Endothelial cell of umbilical vein (primary cell): ENCODE results near the gene MICALL2. TPM values are rescaled to one million over a fixed set of nuclear protein-coding genes. Genes with fewer than 3 reads are reported as not detected.

ENCODE experiments used
- BruUV-seq: library from RNA; stranded (reverse); fragments of 400-500 nt; replicated peaks from 2 replicates; lab custom pipeline; 2021; lab: Mats Ljungman, UMichigan
- CTCF ChIA-PET: fragments of 300-600, 350-600 bp; sonication (Branson Sonifier 250); formaldehyde crosslinking; loops from one replicate; lab custom pipeline; 2021; ENCODE audit warnings: antibody characterized with exemption, inconsistent platforms; lab: Charles Lee
- POLR2A ChIA-PET: fragments of 300-600, 350-600 bp; sonication (Branson Sonifier 250); formaldehyde crosslinking; loops from one replicate; lab custom pipeline; 2021; ENCODE audit warnings: antibody characterized with exemption, inconsistent platforms; lab: Charles Lee
- DNase-seq: peaks from one replicate; pipeline ENCODE4 v3.0.0-alpha.2; 2011; ENCODE audit warnings: low read depth, low spot score
- FAIRE-seq: peaks from 2 replicates; lab custom pipeline; 2011; peaks lifted over from hg19 to GRCh38; lab: Jason Lieb, UNC
- H2AFZ ChIP-seq: 2 replicates; pipeline ENCODE4 v1.6.0; 2012; ENCODE audit warnings: low read depth, low read length, control low read depth, inconsistent platforms
- H3K27ac ChIP-seq: 2 replicates; pipeline ENCODE4 v1.5.1; 2011; ENCODE audit warnings: low read depth, mild to moderate bottlenecking, control low read depth, low read length, moderate library complexity; ENCODE audit not compliant: insufficient read depth
- H3K27me3 ChIP-seq, 2 experiments: 2 replicates each; pipeline versions ENCODE4 v1.6.0 to v1.6.1; 2011; ENCODE audit warnings: low read length in 2 of 2, mixed read lengths in 1 of 2; ENCODE audit not compliant: control insufficient read depth in 2 of 2, insufficient read depth in 2 of 2
- H3K36me3 ChIP-seq, 2 experiments: 2 replicates in 1 of 2; 3 replicates in 1 of 2; pipeline ENCODE4 v1.5.1; 2011; ENCODE audit warnings: low read length in 2 of 2, mild to moderate bottlenecking in 1 of 2, moderate library complexity in 1 of 2; ENCODE audit not compliant: control insufficient read depth in 2 of 2, insufficient read depth in 2 of 2; ENCODE audit errors: extremely low read depth in 1 of 2
- H3K4me1 ChIP-seq: 3 replicates; pipeline ENCODE4 v1.5.1; 2011; ENCODE audit warnings: mild to moderate bottlenecking, low read length; ENCODE audit not compliant: control insufficient read depth, insufficient read depth; ENCODE audit errors: extremely low read depth
- H3K4me2 ChIP-seq: 2 replicates; pipeline ENCODE4 v1.6.1; 2011; ENCODE audit warnings: low read length, control low read depth, mixed read lengths; ENCODE audit not compliant: insufficient read depth
- H3K4me3 ChIP-seq, 3 experiments: fragments of 200-600 bp in 1 of 3; sonication (generic), shearing (Covaris generic) in 1 of 3; replicated peaks in 1 of 3; 2 replicates each; pipeline ENCODE4 v1.5.1; 2011 to 2016; ENCODE audit warnings: control low read depth in 3 of 3, low read length in 3 of 3, mild to moderate bottlenecking in 2 of 3, inconsistent platforms in 1 of 3, low read depth in 1 of 3, moderate library complexity in 1 of 3; ENCODE audit not compliant: insufficient read depth in 1 of 3
- H3K79me2 ChIP-seq: 2 replicates; pipeline ENCODE4 v1.6.0; 2012; ENCODE audit warnings: low read length, inconsistent platforms; ENCODE audit not compliant: control insufficient read depth, insufficient read depth
- H3K9ac ChIP-seq: replicated peaks from 2 replicates; pipeline ENCODE3; 2011; ENCODE audit warnings: low read length, control low read depth; ENCODE audit not compliant: insufficient read depth; ENCODE audit errors: extremely low read depth
- H3K9me1 ChIP-seq: replicated peaks from 3 replicates; pipeline ENCODE4 v1.6.0; 2011; ENCODE audit warnings: mild to moderate bottlenecking, low read length; ENCODE audit not compliant: control insufficient read depth, insufficient read depth; ENCODE audit errors: extremely low read depth
- H3K9me3 ChIP-seq: replicated peaks from 2 replicates; pipeline ENCODE4 v1.5.1; 2012; ENCODE audit warnings: low read length, inconsistent platforms; ENCODE audit not compliant: control insufficient read depth, insufficient read depth
- H4K20me1 ChIP-seq: replicated peaks from 2 replicates; pipeline ENCODE3; 2011; ENCODE audit warnings: mild to moderate bottlenecking, low read length; ENCODE audit not compliant: control insufficient read depth, insufficient read depth; ENCODE audit errors: extremely low read depth
- CTCF ChIP-seq, 2 donors: IDR thresholded peaks; 1 replicate in 1 of 2; 2 replicates in 1 of 2; pipeline ENCODE4 v1.5.1; 2011; ENCODE audit warnings: low read length in 2 of 2, mild to moderate bottlenecking in 2 of 2, moderate library complexity in 2 of 2, control low read depth in 1 of 2, inconsistent platforms in 1 of 2, low read depth in 1 of 2; ENCODE audit not compliant: insufficient read depth in 1 of 2; ENCODE audit errors: extremely low read depth in 1 of 2
- EZH2 ChIP-seq: IDR thresholded peaks from 2 replicates; pipeline ENCODE4 v1.6.1; 2012; ENCODE audit warnings: borderline replicate concordance, low read depth, mild to moderate bottlenecking, moderate library complexity, low read length, inconsistent platforms; ENCODE audit not compliant: severe bottlenecking
- FOS ChIP-seq: IDR thresholded peaks from 2 replicates; pipeline ENCODE4 v1.6.1; 2011; ENCODE audit warnings: mild to moderate bottlenecking, low read length, moderate library complexity, borderline replicate concordance; ENCODE audit not compliant: insufficient read depth
- JUN ChIP-seq: IDR thresholded peaks from 2 replicates; pipeline ENCODE4 v1.6.1; 2011; ENCODE audit warnings: borderline replicate concordance, low read depth; ENCODE audit not compliant: insufficient read length, insufficient read depth
- MYC ChIP-seq: IDR thresholded peaks from one replicate; pipeline ENCODE4 v1.6.1; 2011; ENCODE audit warnings: mild to moderate bottlenecking, low read depth, low read length
- POLR2A ChIP-seq: IDR thresholded peaks from 2 replicates; pipeline ENCODE4 v1.6.1; 2012; ENCODE audit warnings: low read depth, mild to moderate bottlenecking, control low read depth, low read length
- POLR2AphosphoS5 ChIP-seq: IDR thresholded peaks from 2 replicates; pipeline ENCODE4 v1.6.1; 2012; ENCODE audit warnings: low read depth, mild to moderate bottlenecking, control low read depth, low read length, moderate library complexity; ENCODE audit not compliant: insufficient read depth
- dilution Hi-C: fragments of 300-500 bp; cut with MboI; formaldehyde crosslinking; loops from one replicate; pipeline ENCODE4 v1.15.0; 2019; ENCODE audit warnings: low sequenced_read_pairs; ENCODE audit not compliant: extremely low pct_ligation_motif_present
- intact Hi-C: fragments of 100-400 bp; cut with micrococcal nuclease; formaldehyde crosslinking; loops from one replicate; pipeline ENCODE4 v1.10.0; 2022
- polyA plus RNA-seq, 4 experiments: library from polyadenylated mRNA; depleted of rRNA in 3 of 4; stranded (reverse) in 3 of 4; unstranded in 1 of 4; fragments of >200 nt; gene quantifications; 2 replicates each; pipeline versions ENCODE4 v1.2.1 to v1.2.3, GENCODE V29; 2011 to 2012; ENCODE audit warnings: missing spikeins in 1 of 4
- total RNA-seq: library from RNA; stranded (reverse); gene quantifications from 2 replicates; pipeline ENCODE4 v1.2.3, GENCODE V29; 2021

MICALL2 gene
- total and polyA plus RNA-seq, 2 donors (not counting 3 experiments of a cell fraction or from before 2014, with no cell fraction given): 29.8 to 46.3 TPM

GRCh38 chr7:1468203-1468602, 8.9 kb upstream of the MICALL2 start:
- Histone ChIP-seq H3K4me2 (no peak overlapping the region), H3K4me1 (no peaks in the 10 kb centered on the region), H3K9me1 (no peaks in the 10 kb centered on the region), H3K9ac (no peak overlapping the region), H4K20me1 (no peaks in the 10 kb centered on the region), H3K36me3 (peaks cover 6 to 26% of the 10 kb centered on the region in 2 experiments), H3K27me3 (no peaks in the 10 kb centered on the region), H3K9me3 (no peaks in the 10 kb centered on the region), H3K79me2 (no peaks in the 10 kb centered on the region), H3K27ac (no peak overlapping the region), H2AFZ (no peak overlapping the region), H3K4me3 (no peak overlapping the region)
- intact Hi-C loops (no loop called here), dilution Hi-C loops (no loop called here)
- ChIA-PET CTCF (no interaction called here), POLR2A (no interaction called here)
- FAIRE-seq (no peak), DNase-seq (no peak)
- BruUV-seq: no TSS peak
- TF ChIP-seq FOS: no peak
- no peak for TF ChIP-seq POLR2AphosphoS5
- TF ChIP-seq MYC: no peak
- no peak for TF ChIP-seq EZH2
- no peak for TF ChIP-seq POLR2A
- TF ChIP-seq CTCF (IDR thresholded peaks at IDR 0.05; ENCODE audit: extremely low read depth in 1 of 2, insufficient read depth in 1 of 2, low read depth in 1 of 2, low read length in 2 of 2): no peak
- TF ChIP-seq JUN: no peak
